GM19372 (cell line): ENCODE results near the gene GGT1.
"Not testable (repeated sequence)": the region's sequence is repeated elsewhere in the genome, so short reads cannot be mapped to it uniquely, and the experiment has no call there.

Experiments used
- ATAC-seq: cut with Tn5 transposase; IDR thresholded peaks from one replicate; pipeline ENCODE4 v1.9.1; 2021; ENCODE audit warnings: mild to moderate bottlenecking, low read depth, moderate library complexity; ENCODE audit not compliant: unreplicated experiment

The GGT1 gene

DNA sequence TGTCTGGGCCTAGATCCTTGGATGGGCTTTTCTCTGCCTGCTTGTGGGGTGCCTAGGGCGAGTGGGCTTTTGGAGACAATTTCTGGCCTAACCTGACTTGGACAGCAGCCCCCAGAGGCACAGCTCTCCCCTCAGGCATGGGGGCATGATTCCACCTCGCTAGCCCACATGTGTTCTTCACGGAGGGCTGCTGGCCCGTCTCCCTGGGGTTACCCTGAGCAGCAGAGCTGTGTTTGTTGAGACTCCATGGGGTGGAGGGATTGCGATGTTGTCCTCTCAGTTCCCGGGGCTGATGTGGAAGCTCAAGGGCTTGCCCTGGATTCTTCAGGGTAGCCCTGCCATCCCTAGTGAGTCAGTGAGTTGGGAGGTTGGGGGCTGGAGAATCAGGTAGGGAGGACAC lies 7.8 kb upstream of the GGT1 start:
- no peak for ATAC-seq

DNA sequence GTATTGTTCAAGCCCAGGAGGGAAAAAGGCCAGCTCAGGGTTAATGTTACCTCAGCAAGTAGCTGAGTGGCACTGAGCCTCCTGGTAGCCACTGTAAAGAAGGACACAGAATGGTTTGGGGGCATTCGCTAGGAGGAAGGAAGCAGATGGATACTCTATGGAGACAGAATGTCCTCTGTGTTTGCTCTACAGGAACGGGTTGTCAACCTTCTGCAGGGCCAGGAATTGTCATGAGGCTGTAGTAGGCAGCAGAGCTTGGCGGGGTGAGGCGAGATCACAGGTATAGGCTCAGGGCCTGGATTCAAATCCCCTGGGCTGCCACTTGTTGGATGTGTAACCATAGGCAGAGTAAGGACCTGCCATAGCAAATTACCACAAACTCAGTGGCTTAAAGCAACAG lies 7.1 kb upstream of the GGT1 start:
- ATAC-seq: no peak

DNA sequence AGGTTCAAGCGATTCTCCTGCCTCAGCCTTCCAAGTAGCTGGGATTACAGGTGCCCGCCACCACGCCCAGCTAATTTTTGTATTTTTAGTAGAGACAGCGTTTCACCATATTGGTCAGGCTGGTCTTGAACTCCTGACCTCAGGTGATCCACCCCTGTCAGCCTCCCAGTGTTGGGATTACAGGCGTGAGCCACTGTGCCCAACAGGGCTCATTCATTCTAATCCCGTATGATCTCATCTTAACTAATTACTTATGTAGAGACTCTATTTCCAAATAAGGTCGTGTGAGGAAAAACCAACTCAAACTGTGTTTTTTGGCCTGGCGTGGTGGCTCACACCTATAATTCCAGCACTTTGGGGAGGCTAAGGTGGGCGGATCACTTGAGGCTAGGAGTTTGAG lies 5.9 kb upstream of the GGT1 start:
- ATAC-seq: not testable (repeated sequence)

DNA sequence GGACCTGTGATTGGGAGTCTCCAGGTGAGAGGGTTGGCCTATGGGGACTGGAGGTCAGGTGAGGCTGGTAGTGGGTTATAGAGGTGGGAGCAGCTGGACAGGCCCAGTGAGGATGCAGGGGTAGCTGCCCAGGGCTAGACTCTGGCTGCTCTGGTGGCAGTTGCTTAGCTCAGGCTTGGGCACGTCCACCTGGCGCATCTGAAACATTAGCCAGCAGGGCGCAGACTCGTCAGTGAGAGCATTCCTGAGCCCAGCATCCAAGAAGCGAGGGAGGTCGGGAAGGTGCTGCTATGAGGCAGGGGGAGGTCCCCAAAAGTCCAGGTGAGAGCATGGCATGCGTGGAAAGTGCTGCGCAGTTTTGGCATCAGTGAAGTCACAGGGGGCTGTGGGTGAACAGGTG lies 3.5 kb upstream of the GGT1 start:
- ATAC-seq: no peak

DNA sequence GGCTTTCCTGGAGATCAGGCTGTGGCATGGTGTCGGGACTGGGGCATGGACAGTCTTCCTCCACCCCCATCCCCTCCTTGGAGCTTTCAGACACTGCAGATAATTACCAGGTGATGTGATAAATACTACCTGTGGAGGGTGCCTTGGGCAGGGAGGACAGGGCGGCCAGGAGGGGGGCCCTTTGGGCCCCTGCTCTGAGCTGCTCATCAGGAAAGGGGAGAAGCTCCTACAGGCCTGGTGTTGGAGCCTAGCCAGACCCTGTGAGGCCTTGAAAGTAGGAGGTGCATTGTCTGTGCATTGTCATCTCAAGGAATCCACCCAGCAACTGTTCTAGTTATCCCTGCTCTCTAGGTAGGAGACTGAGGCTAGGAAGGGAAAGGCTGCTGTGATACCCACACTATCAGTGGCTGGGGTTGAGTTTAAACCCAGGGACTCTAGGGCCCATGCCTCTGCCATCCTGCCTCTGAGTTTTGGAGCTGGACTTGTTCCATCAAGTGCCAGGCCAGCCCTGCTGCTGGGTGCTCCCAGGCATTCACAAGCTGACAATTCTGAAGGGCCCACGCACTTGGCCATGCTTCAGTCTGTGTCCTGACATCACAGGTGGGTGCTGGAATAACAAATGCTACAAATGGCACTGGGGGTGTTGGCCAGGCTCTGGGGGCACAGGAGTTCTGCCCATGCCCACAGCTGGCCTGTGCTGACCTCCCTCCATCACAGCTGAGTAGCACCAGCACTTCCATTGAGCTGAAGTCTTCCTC lies 2.9 kb upstream of the GGT1 start:
- not testable (repeated sequence) for ATAC-seq

DNA sequence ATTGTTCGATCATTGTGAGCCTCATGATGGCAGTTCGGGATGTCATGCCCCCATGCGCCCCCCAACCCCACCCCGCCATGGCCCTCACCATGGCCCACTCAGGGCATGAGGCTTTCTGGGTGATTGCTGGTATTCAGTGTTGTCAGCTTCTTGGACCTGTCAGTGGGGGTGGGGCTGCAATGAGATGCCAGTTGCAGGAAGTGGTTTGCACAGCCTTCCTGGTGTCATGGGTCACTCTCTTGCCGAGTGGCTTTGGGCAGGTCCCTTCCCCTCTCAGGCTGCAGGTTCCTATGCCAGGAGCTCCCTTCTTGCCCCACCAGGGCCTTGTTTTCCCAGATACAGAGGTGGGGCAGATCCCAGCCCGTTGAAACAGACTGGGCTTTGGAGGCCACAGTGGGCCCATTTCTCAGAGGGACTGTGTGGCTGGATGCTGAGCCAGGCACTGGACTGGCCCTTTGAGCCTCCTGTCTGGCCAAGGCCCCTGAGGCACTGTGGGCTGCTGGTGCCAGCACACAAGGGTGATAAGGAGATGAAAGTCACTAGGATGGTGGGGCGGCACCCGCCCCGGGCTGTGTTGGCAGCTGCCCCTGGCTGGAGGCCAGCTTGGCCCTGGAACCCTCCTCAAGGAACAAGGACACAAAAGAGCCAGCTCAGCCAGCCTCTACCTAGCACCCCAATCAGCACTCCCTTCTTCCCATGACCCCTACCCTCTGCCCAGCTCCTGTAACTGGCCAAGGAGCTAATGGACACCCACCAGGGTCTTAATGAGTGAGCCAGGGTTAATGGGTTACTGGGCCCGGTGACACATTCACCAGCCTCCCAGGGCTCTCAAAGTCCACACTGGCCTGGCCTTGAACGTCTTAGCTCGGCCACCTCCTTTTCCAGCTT lies 1.5 kb upstream of the GGT1 start:
- no peak for ATAC-seq

DNA sequence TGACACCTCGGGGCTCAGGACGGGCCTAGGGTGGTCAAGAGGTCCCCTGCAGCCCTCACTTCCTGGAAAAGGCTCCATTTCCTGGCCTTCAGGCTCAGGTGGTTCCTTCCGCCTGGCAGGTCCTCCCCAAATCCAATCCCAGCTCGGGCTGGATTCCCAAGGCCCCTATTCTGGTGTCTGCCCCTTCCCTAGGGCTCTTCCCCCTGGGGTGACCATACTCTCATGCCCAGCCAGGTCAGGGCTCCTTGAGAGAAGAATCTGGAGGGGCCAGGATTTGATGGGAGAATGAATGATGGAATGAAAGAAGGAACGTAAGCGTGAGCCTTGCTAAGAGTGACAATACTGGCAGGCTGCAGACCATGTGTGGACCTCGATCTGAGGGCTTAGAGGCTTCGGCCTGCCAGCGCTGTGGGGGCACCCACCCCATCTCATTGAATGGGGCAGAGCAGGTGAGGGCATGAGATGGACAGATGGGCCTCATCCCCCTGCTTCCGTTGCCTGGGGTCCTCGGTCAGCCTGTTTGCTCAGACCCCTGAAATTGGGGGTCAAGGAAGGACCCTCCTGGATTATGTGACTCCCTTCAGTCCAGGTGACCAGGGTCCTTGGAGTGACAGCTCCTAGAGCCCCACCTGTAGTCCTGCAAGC lies 766 bp upstream of the GGT1 start:
- not testable (repeated sequence) for ATAC-seq

DNA sequence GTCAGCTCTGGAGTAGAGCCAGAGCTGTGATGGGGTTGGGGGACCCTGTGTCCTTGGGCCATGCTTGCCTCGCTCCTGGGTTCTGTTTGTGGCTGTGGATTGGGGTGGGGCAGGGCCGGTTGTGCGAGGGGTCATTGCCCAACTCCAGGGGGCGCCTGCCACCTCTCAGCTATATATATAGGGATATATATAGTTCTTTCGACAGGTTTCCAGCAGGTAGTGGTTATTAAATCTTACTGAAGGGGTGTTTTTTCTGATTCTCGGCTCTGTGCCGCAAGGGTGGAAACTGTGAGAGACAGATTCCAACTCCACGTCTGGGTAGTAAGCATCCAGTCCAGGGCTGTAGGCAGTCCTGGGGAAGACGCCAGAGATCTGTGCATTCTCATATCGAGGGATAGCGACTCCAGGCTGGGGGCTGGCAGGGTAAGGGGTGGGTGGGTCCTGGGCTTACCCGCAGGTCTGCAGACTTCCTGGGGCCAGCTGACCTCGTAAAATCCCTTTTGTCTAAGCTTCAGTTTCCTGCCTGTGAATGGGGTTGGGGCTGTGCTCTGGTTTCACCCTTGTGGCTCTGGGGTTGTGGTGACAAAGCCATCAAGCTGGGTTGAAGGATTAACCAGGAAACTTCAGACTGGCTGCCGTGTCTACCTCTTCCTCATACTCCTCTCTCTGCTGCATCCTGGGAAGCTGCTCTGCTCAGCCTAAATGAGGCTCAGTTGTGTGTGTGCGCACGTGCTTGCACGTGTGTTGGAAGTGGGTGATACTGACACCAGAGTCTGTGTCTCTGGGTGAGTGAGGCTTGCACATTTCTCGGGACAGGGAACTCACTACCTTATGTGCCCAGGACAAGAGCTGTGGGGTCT lies 1.0 kb downstream of the GGT1 start:
- ATAC-seq: not testable (repeated sequence)

DNA sequence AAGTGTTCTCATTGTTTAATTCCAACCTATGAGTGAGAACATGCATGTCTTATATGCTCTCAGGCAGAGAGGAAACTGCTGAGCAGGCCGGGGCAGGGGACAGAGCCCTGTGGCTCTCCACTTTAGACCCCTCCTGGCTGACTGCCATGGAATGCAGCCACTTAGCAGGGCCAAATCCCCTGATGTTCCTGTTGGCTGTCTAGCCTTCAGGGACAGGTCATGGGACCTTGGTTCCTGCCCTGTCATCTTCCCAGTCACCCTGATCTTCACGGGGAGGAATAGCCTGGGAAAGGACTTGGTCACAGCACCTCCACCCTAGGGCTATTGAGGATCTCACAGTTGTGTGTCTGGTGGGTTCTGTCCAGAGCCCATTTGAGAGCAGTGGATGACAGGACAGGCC lies 3.3 kb downstream of the GGT1 start:
- ATAC-seq: not testable (repeated sequence)

DNA sequence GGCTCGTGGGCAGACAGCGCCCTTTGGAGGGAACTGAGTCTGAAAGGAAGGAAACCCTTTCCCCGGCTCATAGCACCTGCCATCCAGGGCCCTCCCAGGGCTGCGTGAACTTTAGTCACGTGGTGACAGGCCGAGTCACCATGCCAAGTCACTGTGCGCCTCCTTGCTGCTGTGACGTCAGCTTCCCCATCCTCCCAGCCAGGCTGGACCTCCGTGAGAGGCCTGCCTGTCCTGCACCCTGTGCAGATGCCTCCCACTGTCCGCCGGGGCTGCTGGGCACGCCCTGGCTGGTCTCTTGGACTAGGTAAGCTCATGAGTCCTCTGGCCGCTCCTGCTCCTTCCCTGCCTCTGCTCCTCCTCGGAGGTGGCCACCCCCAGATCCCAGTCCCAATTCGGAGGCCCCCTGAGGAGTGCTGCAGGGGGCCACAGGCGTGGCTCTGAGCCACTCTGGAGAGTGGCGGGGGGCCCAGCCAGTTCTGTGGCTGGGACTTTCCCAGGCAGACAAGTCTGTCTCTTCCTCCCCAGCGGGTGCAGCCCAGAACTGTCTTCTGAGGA lies 4.5 kb downstream of the GGT1 start:
- ATAC-seq: not testable (repeated sequence)

DNA sequence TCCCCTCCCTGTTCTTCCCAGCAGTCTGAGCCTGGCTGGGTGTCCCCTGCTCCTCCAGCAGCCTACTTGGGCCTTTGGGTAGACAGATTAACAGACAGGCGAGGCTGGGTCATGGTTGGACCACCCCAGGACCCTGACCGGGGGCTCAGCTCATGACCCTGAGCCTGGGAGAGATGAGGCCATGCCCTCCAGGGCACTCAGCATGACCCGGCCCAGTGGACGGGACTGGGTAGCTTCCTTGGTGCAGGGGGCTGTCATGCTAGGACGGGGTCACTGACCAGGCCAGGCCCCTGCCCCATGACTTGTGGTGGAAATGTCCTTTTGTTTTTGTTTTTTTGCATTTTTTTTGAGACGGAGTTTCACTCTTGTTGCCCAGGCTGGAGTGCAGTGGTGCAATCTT lies 5.3 kb downstream of the GGT1 start:
- ATAC-seq: not testable (repeated sequence)

DNA sequence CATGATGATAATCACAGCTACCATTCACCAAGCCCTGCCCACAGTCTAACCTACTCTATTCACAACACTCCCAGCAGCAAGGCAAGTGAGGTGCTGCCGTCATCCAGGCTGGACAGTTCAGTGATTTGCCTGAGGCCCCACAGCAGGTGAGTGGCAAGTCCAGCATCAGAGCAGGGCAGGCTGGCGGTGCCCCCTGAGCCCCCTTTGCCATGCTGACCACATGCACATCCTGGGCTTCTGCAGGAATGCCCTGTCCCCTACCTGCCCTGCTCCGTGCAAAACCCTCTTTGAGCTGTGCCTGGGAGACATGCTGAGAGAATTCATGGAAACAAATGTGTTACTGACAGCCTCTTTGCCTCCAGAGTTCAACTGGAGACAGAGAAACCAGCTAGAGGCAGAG lies 6.9 kb downstream of the GGT1 start:
- not testable (repeated sequence) for ATAC-seq

DNA sequence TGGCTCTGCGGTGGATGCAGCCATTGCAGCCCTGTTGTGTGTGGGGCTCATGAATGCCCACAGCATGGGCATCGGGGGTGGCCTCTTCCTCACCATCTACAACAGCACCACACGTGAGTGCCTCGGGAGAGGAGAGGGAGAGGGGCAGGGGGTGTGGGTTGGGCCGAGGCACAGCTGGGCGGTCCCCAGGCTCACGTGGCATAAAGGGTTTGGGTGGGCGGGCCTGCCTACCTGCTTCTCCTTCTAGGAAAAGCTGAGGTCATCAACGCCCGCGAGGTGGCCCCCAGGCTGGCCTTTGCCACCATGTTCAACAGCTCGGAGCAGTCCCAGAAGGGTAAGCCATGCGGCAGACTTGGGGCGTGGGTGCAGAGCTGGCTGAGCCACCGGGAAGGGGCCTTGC lies 11.8 kb downstream of the GGT1 start:
- ATAC-seq: not testable (repeated sequence)

DNA sequence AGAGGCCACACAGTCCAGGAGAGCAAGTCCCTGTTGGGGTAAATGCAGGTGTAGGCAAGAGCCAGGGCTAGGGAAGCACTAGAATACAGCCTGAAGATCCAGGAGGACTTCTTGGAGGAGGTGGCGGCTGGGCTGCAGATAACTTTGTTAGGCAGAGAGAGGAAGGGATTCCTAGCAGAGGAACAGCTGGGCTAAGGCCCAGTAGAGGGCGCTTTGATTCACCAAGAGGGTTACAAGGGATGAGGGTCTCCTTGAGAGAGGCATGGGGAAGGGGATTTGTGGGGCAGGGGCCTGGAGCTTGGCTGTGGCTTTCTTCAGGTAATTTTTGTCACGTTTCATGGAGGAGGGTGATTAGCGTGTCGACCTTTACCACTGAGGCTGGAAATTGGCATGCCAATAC lies 18.3 kb downstream of the GGT1 start:
- not testable (repeated sequence) for ATAC-seq

DNA sequence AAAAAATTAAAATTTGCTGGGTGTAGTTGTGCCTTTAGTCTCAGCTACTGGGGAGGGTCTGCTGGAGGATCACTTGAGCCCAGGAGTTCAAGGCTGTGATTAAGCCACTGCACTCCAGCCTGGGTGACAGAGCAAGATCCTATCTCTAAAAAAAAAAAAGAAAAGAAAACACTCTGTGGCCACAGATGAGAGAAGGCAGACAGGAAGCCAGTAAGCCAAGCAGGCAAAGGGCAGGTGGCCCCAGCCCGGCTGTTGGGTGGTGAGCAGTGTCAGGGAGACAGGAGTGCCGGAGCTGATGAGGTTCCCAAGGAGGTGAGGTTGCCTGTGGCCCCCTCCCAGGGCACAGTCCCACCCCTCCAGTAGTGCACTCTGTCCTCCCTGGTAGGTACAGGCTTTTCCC lies 19.6 kb downstream of the GGT1 start:
- not testable (repeated sequence) for ATAC-seq

DNA sequence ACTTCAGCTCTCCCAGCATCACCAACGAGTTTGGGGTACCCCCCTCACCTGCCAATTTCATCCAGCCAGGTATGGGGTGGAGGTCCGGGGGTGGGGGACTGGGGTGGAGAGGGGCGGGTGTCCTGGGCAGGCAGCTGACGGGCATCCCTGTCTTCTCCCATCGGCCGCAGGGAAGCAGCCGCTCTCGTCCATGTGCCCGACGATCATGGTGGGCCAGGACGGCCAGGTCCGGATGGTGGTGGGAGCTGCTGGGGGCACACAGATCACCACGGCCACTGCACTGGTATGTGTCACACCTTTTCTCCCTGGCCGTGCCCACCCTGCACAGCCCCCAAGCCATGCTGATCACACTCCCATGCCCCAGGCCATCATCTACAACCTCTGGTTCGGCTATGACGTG lies 24.9 kb downstream of the GGT1 start:
- ATAC-seq: not testable (repeated sequence)

DNA sequence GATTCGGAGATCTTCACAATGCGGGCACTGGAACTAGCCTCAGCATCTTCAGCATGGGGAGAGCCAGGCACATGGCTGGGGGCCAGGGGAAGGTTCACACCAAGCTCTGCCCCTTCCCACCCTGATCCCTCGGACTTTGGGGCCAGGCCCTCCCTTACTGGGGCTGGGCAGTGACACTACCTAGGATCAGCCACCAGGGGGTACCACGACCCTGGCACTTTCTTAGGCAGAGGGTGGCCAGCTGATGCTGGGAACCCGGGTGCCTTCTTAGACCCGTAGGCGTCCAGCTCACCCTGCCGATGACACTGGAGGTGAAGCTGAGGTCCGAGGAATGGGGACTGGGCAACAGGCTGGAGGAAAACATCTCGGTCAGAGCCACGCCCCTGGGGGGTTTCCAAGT lies 26.1 kb downstream of the GGT1 start:
- not testable (repeated sequence) for ATAC-seq

DNA sequence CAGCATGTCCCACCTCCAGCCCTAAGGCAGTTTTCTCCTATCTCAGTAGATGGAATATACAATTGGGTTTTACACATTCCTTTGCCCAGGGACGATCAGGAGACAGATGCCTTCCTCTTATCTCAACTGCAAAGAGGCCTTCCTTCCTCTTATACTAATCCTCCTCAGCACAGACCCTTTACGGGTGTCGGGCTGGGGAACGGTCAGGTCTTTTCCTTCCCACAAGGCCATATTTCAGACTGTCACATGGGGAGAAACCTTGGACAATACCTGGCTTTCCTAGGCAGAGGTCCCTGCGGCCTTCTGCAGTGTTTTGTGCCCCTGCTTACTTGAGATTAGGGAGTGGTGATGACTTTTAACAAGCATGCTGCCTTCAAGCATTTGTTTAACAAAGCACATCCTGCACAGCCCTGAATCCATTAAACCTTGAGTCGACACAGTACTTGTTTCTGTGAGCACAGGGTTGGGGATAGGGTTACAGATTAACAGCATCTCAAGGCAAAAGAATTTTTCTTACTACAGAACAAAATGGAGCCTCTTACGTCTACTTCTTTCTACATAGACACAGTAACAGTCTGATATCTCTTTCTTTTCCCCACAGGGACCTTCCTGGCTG lies 27.9 kb downstream of the GGT1 start:
- not testable (repeated sequence) for ATAC-seq

DNA sequence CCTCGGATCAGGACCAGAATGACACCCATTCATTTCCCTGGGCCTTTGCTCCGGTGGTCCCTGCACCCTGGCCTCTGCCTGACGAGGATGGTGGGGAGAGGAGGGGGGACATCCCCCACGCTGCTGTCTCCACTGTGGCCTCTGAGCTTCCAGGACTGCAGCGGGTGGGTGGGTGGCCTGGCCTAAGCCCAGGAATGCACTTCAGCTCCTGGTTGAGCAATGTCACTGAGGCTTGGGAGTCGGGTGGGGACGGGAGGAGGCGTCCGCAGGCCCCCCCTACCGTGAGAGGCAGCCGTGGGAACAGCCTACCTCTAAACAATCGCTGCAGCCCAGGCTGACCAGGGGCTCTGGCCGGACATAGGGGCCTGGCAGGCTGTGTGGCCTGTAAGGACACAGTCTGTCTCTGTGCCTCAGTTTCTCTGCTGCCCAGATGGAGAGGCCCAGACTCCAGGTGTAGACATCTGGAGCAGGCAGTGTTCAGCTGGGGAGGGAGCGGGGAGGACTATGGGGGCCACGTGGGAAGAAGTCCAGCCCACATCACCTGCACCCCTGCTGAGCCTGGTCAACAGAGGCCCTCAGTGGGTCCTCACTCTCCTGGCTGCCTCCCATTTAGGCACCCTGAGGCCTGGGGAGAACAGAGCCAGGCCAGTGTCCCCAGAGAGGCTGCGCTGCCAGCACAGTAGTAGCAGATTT lies 28.6 kb downstream of the GGT1 start:
- ATAC-seq: not testable (repeated sequence)
